Neuronal stem cell (in vitro differentiated cells): Measurements from ENCODE around the gene INSC.

Experiments used
- DNase-seq: peaks from one replicate; pipeline ENCODE4 v3.0.0-alpha.2; 2013; ENCODE audit warnings: low spot score
- H2AFZ ChIP-seq: one replicate; pipeline ENCODE4 v1.6.1; 2013; ENCODE audit warnings: mild to moderate bottlenecking, low read length, inconsistent platforms
- H2AK5ac ChIP-seq: 2 replicates; pipeline ENCODE4 v1.6.1; 2013; ENCODE audit warnings: low read depth, mild to moderate bottlenecking, inconsistent platforms, low read length, moderate library complexity, mixed read lengths
- H2BK120ac ChIP-seq: 2 replicates; pipeline ENCODE4 v1.6.1; 2013; ENCODE audit warnings: low read depth, mild to moderate bottlenecking, inconsistent platforms, low read length, moderate library complexity, mixed read lengths
- H2BK12ac ChIP-seq: one replicate; pipeline ENCODE4 v1.6.1; 2013; ENCODE audit warnings: low read length, inconsistent platforms
- H2BK15ac ChIP-seq: 2 replicates; pipeline ENCODE4 v1.6.1; 2013; ENCODE audit warnings: mild to moderate bottlenecking, low read length, inconsistent platforms, mixed read lengths
- H2BK5ac ChIP-seq: one replicate; pipeline ENCODE4 v1.6.1; 2013; ENCODE audit warnings: inconsistent platforms, mild to moderate bottlenecking, low read length, moderate library complexity
- H3K14ac ChIP-seq: one replicate; pipeline ENCODE4 v1.6.1; 2013; ENCODE audit warnings: low read length, inconsistent platforms
- H3K18ac ChIP-seq: 2 replicates; pipeline ENCODE4 v1.6.1; 2013; ENCODE audit warnings: low read length, inconsistent platforms
- H3K23ac ChIP-seq: 2 replicates; pipeline ENCODE4 v1.6.1; 2013; ENCODE audit warnings: low read depth, mild to moderate bottlenecking, mixed read lengths, low read length, inconsistent platforms; ENCODE audit not compliant: poor library complexity
- H3K27ac ChIP-seq: replicated peaks from 3 replicates; pipeline ENCODE4 v1.5.1; 2013; ENCODE audit warnings: low read length, inconsistent platforms
- H3K27me3 ChIP-seq, 3 experiments: 2 replicates each; pipeline ENCODE4 v1.6.1; 2013; ENCODE audit warnings: low read length in 3 of 3, mild to moderate bottlenecking in 2 of 3, inconsistent platforms in 1 of 3, low read depth in 1 of 3, mixed read lengths in 1 of 3, moderate library complexity in 1 of 3; ENCODE audit not compliant: control insufficient read depth in 3 of 3, insufficient read depth in 3 of 3
- H3K36me3 ChIP-seq, 2 donors: replicated peaks in 1 of 2; 2 replicates each; pipeline ENCODE4 v1.6.1; 2013; ENCODE audit warnings: low read length in 2 of 2; ENCODE audit not compliant: control insufficient read depth in 2 of 2, insufficient read depth in 2 of 2
- H3K4ac ChIP-seq: 2 replicates; pipeline ENCODE4 v1.6.1; 2013; ENCODE audit warnings: inconsistent platforms, mild to moderate bottlenecking, low read length, moderate library complexity
- H3K4me1 ChIP-seq, 2 donors: 1 replicate in 1 of 2; 2 replicates in 1 of 2; pipeline ENCODE4 v1.6.1; 2013; ENCODE audit warnings: low read length in 2 of 2, low read depth in 1 of 2; ENCODE audit not compliant: control insufficient read depth in 2 of 2, insufficient read depth in 1 of 2
- H3K4me2 ChIP-seq: one replicate; pipeline ENCODE4 v1.6.1; 2013; ENCODE audit warnings: mild to moderate bottlenecking, low read length, inconsistent platforms; ENCODE audit not compliant: insufficient read depth, poor library complexity, severe bottlenecking
- H3K4me3 ChIP-seq, 2 donors: 2 replicates each; pipeline ENCODE4 v1.5.1; 2013; ENCODE audit warnings: low read length in 2 of 2, mild to moderate bottlenecking in 2 of 2, inconsistent platforms in 1 of 2, moderate library complexity in 1 of 2
- H3K79me1 ChIP-seq: one replicate; pipeline ENCODE4 v1.6.1; 2013; ENCODE audit warnings: low read depth, mild to moderate bottlenecking, inconsistent platforms, low read length, moderate library complexity
- H3K9ac ChIP-seq: one replicate; pipeline ENCODE4 v1.6.1; 2013; ENCODE audit warnings: mild to moderate bottlenecking, low read depth, low read length, inconsistent platforms; ENCODE audit not compliant: poor library complexity
- H3K9me3 ChIP-seq, 2 donors: replicated peaks in 1 of 2; 2 replicates each; pipeline versions ENCODE3 to v1.6.1; 2013; ENCODE audit warnings: low read length in 2 of 2, mild to moderate bottlenecking in 2 of 2, inconsistent platforms in 1 of 2, low read depth in 1 of 2, mixed read lengths in 1 of 2, moderate library complexity in 1 of 2; ENCODE audit not compliant: control insufficient read depth in 2 of 2, insufficient read depth in 1 of 2
- H4K8ac ChIP-seq: one replicate; pipeline ENCODE4 v1.6.1; 2013; ENCODE audit warnings: low read depth, mild to moderate bottlenecking, inconsistent platforms, low read length, moderate library complexity
- H4K91ac ChIP-seq: one replicate; pipeline ENCODE4 v1.6.1; 2013; ENCODE audit warnings: low read length, low read depth, mild to moderate bottlenecking, inconsistent platforms; ENCODE audit not compliant: poor library complexity
- WGBS, 2 donors: extraction: QIAGEN DNeasy Blood & Tissue Kit; methylation state at CpG; one replicate each; pipeline ENCODE4 v1.1.7; 2013; ENCODE audit warnings: missing lambda C conversion rate in 2 of 2, mixed read lengths in 1 of 2; ENCODE audit not compliant: insufficient read length in 2 of 2, insufficient replicate concordance in 1 of 2; ENCODE audit errors: extremely low coverage in 2 of 2; 5-methylcytosine and 5-hydroxymethylcytosine counted together

The INSC gene

GRCh38 chr11:15215005-15215404 lies 100.3 kb downstream of the INSC start:
- Histone ChIP-seq H2BK120ac (no peak overlapping the region), H3K4ac (no peak overlapping the region), H3K18ac (no peak overlapping the region), H3K14ac (no peak overlapping the region), H2AFZ (no peak overlapping the region), H2BK12ac (no peak overlapping the region), H3K9ac (no peak overlapping the region), H3K4me1 (no peaks in the 10 kb centered on the region), H3K79me1 (no peaks in the 10 kb centered on the region), H3K27ac (no peak overlapping the region), H3K4me3 (no peak overlapping the region), H3K4me2 (no peak overlapping the region), H4K8ac (no peak overlapping the region), H3K27me3 (no peaks in the 10 kb centered on the region), H2BK5ac (no peak overlapping the region), H2AK5ac (no peak overlapping the region), H3K9me3 (no peaks in the 10 kb centered on the region), H3K36me3 (no peaks in the 10 kb centered on the region), H2BK15ac (no peak overlapping the region), H4K91ac (no peak overlapping the region), H3K23ac (no peak overlapping the region)
- no CpG with 5 or more reads among the region's 2 CpGs for WGBS, 2 donors
- DNase-seq = no peak

DNA sequence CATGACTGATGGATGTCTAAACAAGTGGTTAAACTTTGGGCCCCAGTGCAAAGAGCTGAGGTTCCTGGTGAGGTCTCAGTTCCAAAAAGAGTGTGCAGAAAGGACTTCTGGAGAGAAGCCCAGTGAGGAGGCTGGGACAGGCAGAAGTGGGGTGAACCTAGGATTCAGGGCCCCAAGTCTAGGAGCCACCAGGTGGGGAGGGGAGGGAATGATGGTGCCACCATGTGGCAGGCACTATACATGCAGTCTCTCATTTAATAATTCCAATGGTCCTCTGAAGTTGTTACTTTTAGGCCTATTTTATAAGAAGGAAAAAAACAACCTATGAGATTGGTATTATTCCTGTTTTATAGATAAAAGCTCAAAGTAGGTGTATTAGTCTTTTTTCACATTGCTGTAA lies 102.0 kb downstream of the INSC start:
- Histone ChIP-seq H3K4me1 (no peaks in the 10 kb centered on the region), H2BK120ac (no peak overlapping the region), H3K4me3 (no peak overlapping the region), H3K4me2 (no peak overlapping the region), H3K14ac (no peak overlapping the region), H2AK5ac (no peak overlapping the region), H3K9me3 (no peaks in the 10 kb centered on the region), H2AFZ (no peak overlapping the region), H3K9ac (no peak overlapping the region), H3K18ac (no peak overlapping the region), H2BK5ac (no peak overlapping the region), H3K36me3 (no peaks in the 10 kb centered on the region), H3K79me1 (no peaks in the 10 kb centered on the region), H3K4ac (no peak overlapping the region), H3K23ac (no peak overlapping the region), H2BK12ac (no peak overlapping the region), H3K27ac (no peak overlapping the region), H4K91ac (no peak overlapping the region), H4K8ac (no peak overlapping the region), H3K27me3 (no peaks in the 10 kb centered on the region), H2BK15ac (no peak overlapping the region)
- no peak for DNase-seq

- no peak overlapping the region for H2AFZ ChIP-seq
- H3K9me3 ChIP-seq = no peaks in the 10 kb centered on the region
- no CpG with 5 or more reads among the region's 4 CpGs for WGBS, 2 donors
- H3K79me1 ChIP-seq = no peaks in the 10 kb centered on the region
- H3K36me3 ChIP-seq = no peaks in the 10 kb centered on the region
- H3K14ac ChIP-seq = no peak overlapping the region
- no peak overlapping the region for H3K4me3 ChIP-seq
- H2AK5ac ChIP-seq = no peak overlapping the region
- no peak overlapping the region for H4K8ac ChIP-seq
- no peak overlapping the region for H3K4me2 ChIP-seq
- H3K27me3 ChIP-seq = no peaks in the 10 kb centered on the region
- no peak overlapping the region for H3K4ac ChIP-seq
- H3K23ac ChIP-seq = no peak overlapping the region
- no peak overlapping the region for H4K91ac ChIP-seq
- no peak overlapping the region for H2BK12ac ChIP-seq
- H2BK15ac ChIP-seq = no peak overlapping the region
- no peak overlapping the region for H3K18ac ChIP-seq
- no peaks in the 10 kb centered on the region for H3K4me1 ChIP-seq
- no peak overlapping the region for H2BK120ac ChIP-seq
- DNase-seq = no peak
- no peak overlapping the region for H3K27ac ChIP-seq
- no peak overlapping the region for H3K9ac ChIP-seq
- no peak overlapping the region for H2BK5ac ChIP-seq
These were observed 102.7 kb downstream of the INSC start for GRCh38 chr11:15217416-15217815.

DNA sequence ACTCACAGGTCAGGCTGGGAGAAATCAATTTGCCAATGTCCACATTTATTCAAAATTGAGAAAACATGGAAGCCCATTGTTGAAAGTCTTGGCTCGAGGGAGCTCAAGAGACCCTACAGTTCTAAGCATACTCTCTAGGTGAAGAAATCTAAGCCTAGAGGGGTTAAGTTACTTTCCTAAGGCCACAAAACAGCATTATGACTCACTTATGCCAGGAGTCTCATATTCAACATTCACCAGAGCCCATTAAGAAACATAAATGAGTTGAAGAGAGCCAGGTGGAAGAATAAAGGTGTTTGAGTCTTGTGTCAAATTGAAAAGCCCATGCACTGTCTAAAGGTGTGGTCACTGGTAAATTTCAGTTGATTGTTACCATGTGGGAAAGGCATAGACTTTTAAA lies 108.1 kb downstream of the INSC start:
- Histone ChIP-seq H3K79me1 (no peaks in the 10 kb centered on the region), H3K4me2 (no peak overlapping the region), H2AFZ (no peak overlapping the region), H4K8ac (no peak overlapping the region), H3K4me3 (no peak overlapping the region), H2AK5ac (no peak overlapping the region), H3K27ac (no peak overlapping the region), H2BK12ac (no peak overlapping the region), H4K91ac (no peak overlapping the region), H3K23ac (no peak overlapping the region), H2BK5ac (no peak overlapping the region), H3K4ac (no peak overlapping the region), H3K18ac (no peak overlapping the region), H3K9me3 (no peaks in the 10 kb centered on the region), H3K27me3 (no peaks in the 10 kb centered on the region), H3K4me1 (no peaks in the 10 kb centered on the region), H3K36me3 (no peaks in the 10 kb centered on the region), H3K9ac (no peak overlapping the region), H2BK120ac (no peak overlapping the region), H3K14ac (no peak overlapping the region), H2BK15ac (no peak overlapping the region)
- WGBS, 2 donors = no CpG with 5 or more reads among the region's 1 CpG
- no peak for DNase-seq
